Suprapubic skin (tissue), 4 donors: ENCODE data around the gene MAPRE3.
A peak's percentile ranks its signal among the peaks of the same experiment; 100 is the strongest.

Experiments
- CTCF ChIP-seq, 2 donors: fragments of 200-600 bp in 1 of 2; fragments of 450-650 bp in 1 of 2; sonication (generic) in 1 of 2; IDR thresholded peaks; one replicate each; pipeline ENCODE4 v1.5.1; 2016 to 2019; ENCODE audit warnings: antibody characterized with exemption in 2 of 2, mild to moderate bottlenecking in 1 of 2, moderate library complexity in 1 of 2
- EP300 ChIP-seq: sonication (generic); formaldehyde crosslinking; IDR thresholded peaks from one replicate; pipeline ENCODE4 v1.6.1; 2017; ENCODE audit warnings: antibody characterized with exemption
- POLR2A ChIP-seq, 2 donors: fragments of 450-650 bp; IDR thresholded peaks; one replicate each; pipeline ENCODE4 v1.6.1; 2017; ENCODE audit warnings: antibody characterized with exemption in 2 of 2, mild to moderate bottlenecking in 2 of 2, moderate library complexity in 2 of 2
- POLR2AphosphoS5 ChIP-seq, 3 donors: sonication (generic); formaldehyde crosslinking; IDR thresholded peaks; one replicate each; pipeline ENCODE4 v1.6.1; 2017; ENCODE audit warnings: antibody characterized with exemption in 3 of 3

GRCh38 chr2:27016801-27017325 is 46.4 kb downstream of the MAPRE3 start:
- TF ChIP-seq POLR2AphosphoS5 (IDR thresholded peaks at IDR 0.05) = no peak
- peak; percentile 45 to 52 for TF ChIP-seq CTCF (IDR thresholded peaks at IDR 0.05)
- TF ChIP-seq EP300 = no peak
- no peak for TF ChIP-seq POLR2A (IDR thresholded peaks at IDR 0.05)
